ENCODE data around the gene FAM117B.
"Not testable (repeated sequence)": the region's sequence is repeated elsewhere in the genome, so short reads cannot be mapped to it uniquely, and the experiment has no call there.

Gene FAM117B

GRCh38 chr2:202638721-202639120, 4.0 kb downstream of the FAM117B start:
- no peak for DNase-seq (ENCODE audit: low spot score)

GRCh38 chr2:202639231-202639630, 4.5 kb downstream of the FAM117B start:
- no peak for DNase-seq (ENCODE audit: low spot score)

- DNase-seq (ENCODE audit: low spot score): no peak
Observed at GRCh38 chr2:202642567-202642966, 7.8 kb downstream of the FAM117B start.

GRCh38 chr2:202643012-202643858, 8.5 kb downstream of the FAM117B start:
- DNase-seq (ENCODE audit: low spot score): no peak

- DNase-seq (ENCODE audit: low spot score): no peak
Observed at GRCh38 chr2:202652119-202652518, 17.4 kb downstream of the FAM117B start.

- DNase-seq (ENCODE audit: low spot score): no peak
Observed at GRCh38 chr2:202653890-202654289, 19.1 kb downstream of the FAM117B start.

- DNase-seq (ENCODE audit: low spot score): no peak
Observed at GRCh38 chr2:202657876-202658275, 23.1 kb downstream of the FAM117B start.

GRCh38 chr2:202660796-202661195, 26.0 kb downstream of the FAM117B start:
- no peak for DNase-seq (ENCODE audit: low spot score)

GRCh38 chr2:202669841-202670240, 35.1 kb downstream of the FAM117B start:
- DNase-seq (ENCODE audit: low spot score): no peak

- no peak for DNase-seq (ENCODE audit: low spot score)
Observed at GRCh38 chr2:202671317-202672035, 36.7 kb downstream of the FAM117B start.

GRCh38 chr2:202675097-202675496, 40.3 kb downstream of the FAM117B start:
- not testable (repeated sequence) for DNase-seq (ENCODE audit: low spot score)

- no peak for DNase-seq (ENCODE audit: low spot score)
Observed at GRCh38 chr2:202679980-202680379, 45.2 kb downstream of the FAM117B start.

- no peak for DNase-seq (ENCODE audit: low spot score)
Observed at GRCh38 chr2:202680512-202680911, 45.7 kb downstream of the FAM117B start.

- DNase-seq (ENCODE audit: low spot score): no peak
Observed at GRCh38 chr2:202681688-202682205, 47.0 kb downstream of the FAM117B start.

GRCh38 chr2:202682274-202682673, 47.5 kb downstream of the FAM117B start:
- DNase-seq (ENCODE audit: low spot score): no peak

- DNase-seq (ENCODE audit: low spot score): no peak
Observed at GRCh38 chr2:202687276-202687675, 52.5 kb downstream of the FAM117B start.

GRCh38 chr2:202689459-202689858, 54.7 kb downstream of the FAM117B start:
- DNase-seq (ENCODE audit: low spot score): no peak

GRCh38 chr2:202689898-202690297, 55.1 kb downstream of the FAM117B start:
- no peak for DNase-seq (ENCODE audit: low spot score)

- no peak for DNase-seq (ENCODE audit: low spot score)
Observed at GRCh38 chr2:202690321-202690900, 55.6 kb downstream of the FAM117B start.

GRCh38 chr2:202693503-202693902, 58.7 kb downstream of the FAM117B start:
- DNase-seq (ENCODE audit: low spot score): no peak

GRCh38 chr2:202695166-202695565, 60.4 kb downstream of the FAM117B start:
- no peak for DNase-seq (ENCODE audit: low spot score)

GRCh38 chr2:202700075-202700901, 65.5 kb downstream of the FAM117B start:
- no peak for DNase-seq (ENCODE audit: low spot score)
